SK-N-SH (cell line): ENCODE data around the gene MACROD1. TPM values are rescaled to one million over a fixed set of nuclear protein-coding genes. Genes with fewer than 3 reads are reported as not detected.

Experiments
- CTCF ChIA-PET: fragments of 300-600, 350-600 bp; formaldehyde crosslinking; extraction: SDS; loops from one replicate; lab custom pipeline; 2021; lab: Yijun Ruan, JAX
- POLR2A ChIA-PET: fragments of 350-600 bp; sonication (Branson Sonifier 250); formaldehyde crosslinking; extraction: SDS; loops from one replicate; lab custom pipeline; 2020; ENCODE audit warnings: antibody characterized with exemption, inconsistent platforms; lab: Yijun Ruan, JAX
- DNase-seq: peaks from one replicate; pipeline ENCODE4 v3.0.0; 2012
- H2AFZ ChIP-seq: fragments of 200-600 bp; sonication (generic); 2 replicates; pipeline ENCODE4 v1.8.1; 2016; ENCODE audit warnings: antibody characterized with exemption, mild to moderate bottlenecking, low read depth
- H3F3A ChIP-seq: fragments of 200-600 bp; sonication (generic); replicated peaks from 2 replicates; pipeline ENCODE3; 2016; ENCODE audit warnings: antibody characterized with exemption, mild to moderate bottlenecking; ENCODE audit not compliant: insufficient read depth
- H3K27ac ChIP-seq, 2 experiments: fragments of 200-500 bp in 1 of 2; fragments of 200-600 bp in 1 of 2; sonication (Bioruptor generic) in 1 of 2; sonication (generic), shearing (Covaris generic) in 1 of 2; 2 replicates each; pipeline versions ENCODE4 v1.5.1 to v1.6.1; 2014 to 2016; ENCODE audit warnings: low read depth in 2 of 2, inconsistent platforms in 1 of 2, low read length in 1 of 2, mild to moderate bottlenecking in 1 of 2, mixed read lengths in 1 of 2
- H3K27me3 ChIP-seq: fragments of 200-600 bp; sonication (generic), shearing (Covaris generic); 2 replicates; pipeline ENCODE4 v1.6.1; 2016; ENCODE audit warnings: mixed run types; ENCODE audit not compliant: insufficient read depth
- H3K36me3 ChIP-seq, 2 experiments: fragments of 200-500 bp in 1 of 2; fragments of 200-600 bp in 1 of 2; sonication (Bioruptor generic) in 1 of 2; sonication (generic) in 1 of 2; replicated peaks in 1 of 2; 2 replicates each; pipeline versions ENCODE3 to v1.5.1; 2014 to 2016; ENCODE audit warnings: low read length in 1 of 2, mild to moderate bottlenecking in 1 of 2; ENCODE audit not compliant: insufficient read depth in 2 of 2, control insufficient read depth in 1 of 2
- H3K4me1 ChIP-seq, 2 experiments: fragments of 200-500 bp in 1 of 2; fragments of 200-600 bp in 1 of 2; sonication (Bioruptor generic) in 1 of 2; sonication (generic), shearing (Covaris generic) in 1 of 2; 2 replicates each; pipeline versions ENCODE4 v1.5.1 to v1.6.1; 2014 to 2016; ENCODE audit warnings: low read depth in 1 of 2, low read length in 1 of 2, mixed run types in 1 of 2; ENCODE audit not compliant: insufficient read depth in 2 of 2, control insufficient read depth in 1 of 2
- H3K4me2 ChIP-seq: fragments of 200-600 bp; sonication (generic), shearing (Covaris generic); 2 replicates; pipeline ENCODE4 v1.6.1; 2017; ENCODE audit warnings: mixed run types
- H3K4me3 ChIP-seq, 2 experiments: fragments of 200-500 bp in 1 of 2; fragments of 200-600 bp in 1 of 2; sonication (Bioruptor generic) in 1 of 2; sonication (generic), shearing (Covaris generic) in 1 of 2; 2 replicates each; pipeline versions ENCODE4 v1.5.1 to v1.8.1; 2014 to 2016; ENCODE audit warnings: low read depth in 2 of 2, inconsistent platforms in 1 of 2, low read length in 1 of 2, mild to moderate bottlenecking in 1 of 2, mixed read lengths in 1 of 2, moderate library complexity in 1 of 2
- H3K79me2 ChIP-seq: fragments of 200-600 bp; sonication (generic); 2 replicates; pipeline ENCODE4 v1.8.1; 2017; ENCODE audit warnings: mild to moderate bottlenecking; ENCODE audit not compliant: insufficient read depth
- H3K9ac ChIP-seq: fragments of 200-600 bp; sonication (generic); 2 replicates; pipeline ENCODE4 v1.6.1; 2017; ENCODE audit warnings: mixed run types
- H3K9me2 ChIP-seq: fragments of 200-600 bp; sonication (generic); 2 replicates; pipeline ENCODE4 v1.6.1; 2017; ENCODE audit warnings: mixed run types
- H3K9me3 ChIP-seq: fragments of 200-600 bp; sonication (generic); 2 replicates; pipeline ENCODE4 v1.6.1; 2017; ENCODE audit warnings: mixed run types, mild to moderate bottlenecking, moderate library complexity
- H4K20me1 ChIP-seq: fragments of 200-600 bp; sonication (generic); 2 replicates; pipeline ENCODE4 v1.6.1; 2017; ENCODE audit warnings: mild to moderate bottlenecking, mixed run types; ENCODE audit not compliant: insufficient read depth
- CHD2 ChIP-seq: fragments of 150-350 bp; IDR thresholded peaks from 2 replicates; pipeline ENCODE4 v1.6.1; 2018; ENCODE audit warnings: low read length; ENCODE audit not compliant: partially characterized antibody
- FOSL2 ChIP-seq: IDR thresholded peaks from 2 replicates; pipeline ENCODE4 v1.4.0; 2012; ENCODE audit warnings: low read depth, mild to moderate bottlenecking, moderate library complexity, borderline replicate concordance
- MEF2A ChIP-seq: IDR thresholded peaks from 2 replicates; pipeline ENCODE4 v1.4.0; 2012; ENCODE audit warnings: low read depth, borderline replicate concordance
- MXI1 ChIP-seq: IDR thresholded peaks from 2 replicates; pipeline ENCODE4 v1.6.1; 2012; ENCODE audit warnings: mild to moderate bottlenecking, low read depth, low read length, improper control_type of control experiment
- RAD21 ChIP-seq: IDR thresholded peaks from 2 replicates; pipeline ENCODE4 v1.6.1; 2012; ENCODE audit warnings: mild to moderate bottlenecking, low read length
- RXRA ChIP-seq: IDR thresholded peaks from 2 replicates; pipeline ENCODE4 v1.4.0; 2012; ENCODE audit warnings: low read depth, mild to moderate bottlenecking, borderline replicate concordance
- SMC3 ChIP-seq: IDR thresholded peaks from 2 replicates; pipeline ENCODE4 v1.6.1; 2012; ENCODE audit warnings: low read depth, low read length, improper control_type of control experiment
- TEAD4 ChIP-seq: IDR thresholded peaks from 2 replicates; pipeline ENCODE4 v1.4.0; 2012; ENCODE audit warnings: mild to moderate bottlenecking, borderline replicate concordance; ENCODE audit not compliant: insufficient read depth
- YY1 ChIP-seq: IDR thresholded peaks from 2 replicates; pipeline ENCODE4 v1.4.0; 2012; ENCODE audit warnings: low read depth, mild to moderate bottlenecking
- WGBS: methylation state at CpG from one replicate; pipeline ENCODE4 v1.1.6; 2017; ENCODE audit warnings: low lambda C conversion rate; 5-methylcytosine and 5-hydroxymethylcytosine counted together
- polyA plus RNA-seq, 3 experiments: library from polyadenylated mRNA; depleted of rRNA; stranded (reverse); fragments of >200 nt; gene quantifications; 2 replicates each; pipeline ENCODE4 v1.2.3, GENCODE V29; 2012
- TF ChIP-seq, protein P1 (sequence below): IDR thresholded peaks from 2 replicates; pipeline ENCODE4 v1.4.0; 2012; ENCODE audit warnings: low read depth
- TF ChIP-seq, protein P2 (sequence below): fragments of 150-350 bp; IDR thresholded peaks from 2 replicates; pipeline ENCODE4 v1.6.1; 2016; ENCODE audit warnings: mild to moderate bottlenecking, low read depth, low read length
- TF ChIP-seq, protein P3 (sequence below): IDR thresholded peaks from 2 replicates; pipeline ENCODE4; 2012
- TF ChIP-seq, protein P4 (sequence below): fragments of 200-600 bp; sonication (generic); IDR thresholded peaks from 2 replicates; pipeline ENCODE4 v1.6.1; 2017; ENCODE audit warnings: antibody characterized with exemption, mild to moderate bottlenecking, moderate library complexity

MACROD1 gene
- polyA plus RNA-seq, 1 of the 3 experiments (the other 2 are of a cell fraction): 49.1 TPM

DNA sequence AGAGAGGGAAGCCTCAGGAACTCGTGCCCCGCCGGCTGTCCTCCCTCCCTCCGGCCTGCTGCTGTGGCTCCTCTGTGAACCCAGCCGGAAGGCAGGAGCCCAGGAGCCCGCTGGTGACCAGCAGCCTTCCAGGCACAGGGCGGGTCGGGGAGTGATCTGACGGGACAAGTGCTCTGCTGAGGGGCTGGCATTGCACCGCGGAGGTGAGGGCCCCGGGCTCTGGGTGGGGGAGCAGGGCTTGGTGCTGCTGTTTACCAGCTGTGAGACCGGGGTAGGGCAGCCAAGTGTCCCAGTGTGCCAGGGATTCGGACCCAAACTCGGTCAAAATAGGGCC, 76.9 kb downstream of the MACROD1 start:
- peaks cover under 1 to 91% of the 10 kb centered on the region in 2 experiments; a peak in 2 of 4 replicates for H3K4me1 ChIP-seq
- no peaks in the 10 kb centered on the region for H3K36me3 ChIP-seq
- ChIA-PET CTCF (interaction anchor here (0.9 to 2.4 kb wide), 6 partner anchors 10 to 60 kb away, joined by 3 to 11 read pairs (median 3); no protein-coding TSS in a partner anchor), POLR2A (interaction anchor here (0.6 kb wide), 1 partner anchor 152 kb away, joined by 3 read pairs; no protein-coding TSS in a partner anchor)
- H3F3A ChIP-seq: no peaks in the 10 kb centered on the region
- H3K79me2 ChIP-seq: no peaks in the 10 kb centered on the region
- H3K27me3 ChIP-seq: no peaks in the 10 kb centered on the region
- no peaks in the 10 kb centered on the region for H3K9me2 ChIP-seq
- no peak overlapping the region for H3K4me3 ChIP-seq
- H2AFZ ChIP-seq: no peak overlapping the region
- H3K9me3 ChIP-seq: no peaks in the 10 kb centered on the region
- H3K27ac ChIP-seq: peak overlapping the region in 1 of 2 experiments; percentile 99; a peak in 1 of 4 replicates
- no peak for DNase-seq
- TF ChIP-seq, protein P1, sequence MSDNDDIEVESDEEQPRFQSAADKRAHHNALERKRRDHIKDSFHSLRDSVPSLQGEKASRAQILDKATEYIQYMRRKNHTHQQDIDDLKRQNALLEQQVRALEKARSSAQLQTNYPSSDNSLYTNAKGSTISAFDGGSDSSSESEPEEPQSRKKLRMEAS: no peak
- TF ChIP-seq MEF2A: no peak
- no peak for TF ChIP-seq FOSL2
- TF ChIP-seq MXI1: no peak
- no peak for TF ChIP-seq RXRA
- H4K20me1 ChIP-seq: no peaks in the 10 kb centered on the region
- WGBS: 100% methylated on average over 1 of the region's 15 CpGs
- H3K9ac ChIP-seq: no peak overlapping the region
- no peak overlapping the region for H3K4me2 ChIP-seq

DNA sequence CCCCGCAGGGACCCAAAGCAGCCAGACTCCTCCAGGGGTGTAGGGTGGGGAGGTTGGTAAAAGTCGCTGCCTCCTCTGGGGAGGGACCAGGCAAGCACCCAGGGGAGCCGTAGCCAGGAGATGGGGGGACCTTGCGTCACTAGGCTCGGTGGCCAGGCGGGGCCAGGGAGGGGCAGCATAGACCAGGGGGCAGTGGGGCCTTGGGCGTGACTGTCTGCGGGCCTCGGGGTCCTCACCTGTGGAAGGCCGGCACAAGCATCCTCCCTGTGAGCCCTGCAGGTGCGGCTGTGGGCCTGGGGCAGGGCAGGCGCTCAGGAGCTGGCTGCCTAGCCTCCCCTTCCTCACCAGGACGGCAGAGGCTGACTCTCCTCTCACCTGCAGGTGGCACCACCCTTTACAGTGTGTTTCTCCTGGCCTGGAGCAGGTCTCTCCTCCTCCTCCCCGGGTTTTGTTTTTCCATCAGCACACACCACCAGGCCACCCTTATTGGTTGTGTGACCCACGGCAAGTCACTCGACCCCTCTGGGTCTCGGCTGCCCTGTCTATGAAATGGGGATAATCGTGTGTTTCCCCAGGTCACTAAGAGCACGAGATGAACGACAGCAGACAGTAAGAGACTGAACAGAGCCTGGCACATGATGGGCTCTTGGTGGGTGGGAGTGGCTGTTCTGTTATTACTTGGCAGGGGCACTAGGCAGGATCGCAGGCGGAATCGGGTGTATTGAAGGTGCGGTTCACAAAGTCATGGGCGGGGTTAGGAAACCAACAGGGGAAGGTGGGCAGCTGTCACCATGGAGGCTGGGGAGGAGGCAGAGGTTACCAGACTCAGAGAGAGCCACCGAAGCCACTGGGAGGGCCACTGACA, 77.5 kb downstream of the MACROD1 start:
- CTCF ChIA-PET: interaction anchor here (0.7 to 3.0 kb wide), 12 partner anchors 8 to 62 kb away, joined by 3 to 15 read pairs (median 4); no protein-coding TSS in a partner anchor
- no peak overlapping the region for H3K9ac ChIP-seq
- TF ChIP-seq, protein P2, sequence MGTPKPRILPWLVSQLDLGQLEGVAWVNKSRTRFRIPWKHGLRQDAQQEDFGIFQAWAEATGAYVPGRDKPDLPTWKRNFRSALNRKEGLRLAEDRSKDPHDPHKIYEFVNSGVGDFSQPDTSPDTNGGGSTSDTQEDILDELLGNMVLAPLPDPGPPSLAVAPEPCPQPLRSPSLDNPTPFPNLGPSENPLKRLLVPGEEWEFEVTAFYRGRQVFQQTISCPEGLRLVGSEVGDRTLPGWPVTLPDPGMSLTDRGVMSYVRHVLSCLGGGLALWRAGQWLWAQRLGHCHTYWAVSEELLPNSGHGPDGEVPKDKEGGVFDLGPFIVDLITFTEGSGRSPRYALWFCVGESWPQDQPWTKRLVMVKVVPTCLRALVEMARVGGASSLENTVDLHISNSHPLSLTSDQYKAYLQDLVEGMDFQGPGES: no peak
- TF ChIP-seq TEAD4 (no peak), FOSL2 (no peak), RAD21 (peak; percentile 33), CHD2 (no peak), SMC3 (peak; percentile 23; the same call in 1 of the 2 replicates), YY1 (no peak)
- TF ChIP-seq, protein P3, sequence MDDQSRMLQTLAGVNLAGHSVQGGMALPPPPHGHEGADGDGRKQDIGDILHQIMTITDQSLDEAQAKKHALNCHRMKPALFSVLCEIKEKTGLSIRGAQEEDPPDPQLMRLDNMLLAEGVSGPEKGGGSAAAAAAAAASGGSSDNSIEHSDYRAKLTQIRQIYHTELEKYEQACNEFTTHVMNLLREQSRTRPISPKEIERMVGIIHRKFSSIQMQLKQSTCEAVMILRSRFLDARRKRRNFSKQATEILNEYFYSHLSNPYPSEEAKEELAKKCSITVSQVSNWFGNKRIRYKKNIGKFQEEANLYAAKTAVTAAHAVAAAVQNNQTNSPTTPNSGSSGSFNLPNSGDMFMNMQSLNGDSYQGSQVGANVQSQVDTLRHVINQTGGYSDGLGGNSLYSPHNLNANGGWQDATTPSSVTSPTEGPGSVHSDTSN: no peak
- TF ChIP-seq, protein P4, sequence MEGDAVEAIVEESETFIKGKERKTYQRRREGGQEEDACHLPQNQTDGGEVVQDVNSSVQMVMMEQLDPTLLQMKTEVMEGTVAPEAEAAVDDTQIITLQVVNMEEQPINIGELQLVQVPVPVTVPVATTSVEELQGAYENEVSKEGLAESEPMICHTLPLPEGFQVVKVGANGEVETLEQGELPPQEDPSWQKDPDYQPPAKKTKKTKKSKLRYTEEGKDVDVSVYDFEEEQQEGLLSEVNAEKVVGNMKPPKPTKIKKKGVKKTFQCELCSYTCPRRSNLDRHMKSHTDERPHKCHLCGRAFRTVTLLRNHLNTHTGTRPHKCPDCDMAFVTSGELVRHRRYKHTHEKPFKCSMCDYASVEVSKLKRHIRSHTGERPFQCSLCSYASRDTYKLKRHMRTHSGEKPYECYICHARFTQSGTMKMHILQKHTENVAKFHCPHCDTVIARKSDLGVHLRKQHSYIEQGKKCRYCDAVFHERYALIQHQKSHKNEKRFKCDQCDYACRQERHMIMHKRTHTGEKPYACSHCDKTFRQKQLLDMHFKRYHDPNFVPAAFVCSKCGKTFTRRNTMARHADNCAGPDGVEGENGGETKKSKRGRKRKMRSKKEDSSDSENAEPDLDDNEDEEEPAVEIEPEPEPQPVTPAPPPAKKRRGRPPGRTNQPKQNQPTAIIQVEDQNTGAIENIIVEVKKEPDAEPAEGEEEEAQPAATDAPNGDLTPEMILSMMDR: peak; percentile 26; the same call in 1 of the 2 replicates
- no peaks in the 10 kb centered on the region for H3K36me3 ChIP-seq
- peaks cover 0 to 95% of the 10 kb centered on the region in 2 experiments; a peak in 2 of 4 replicates for H3K4me1 ChIP-seq
- H3K4me3 ChIP-seq: no peak overlapping the region
- no peaks in the 10 kb centered on the region for H3K9me3 ChIP-seq
- H3K79me2 ChIP-seq: no peaks in the 10 kb centered on the region
- H4K20me1 ChIP-seq: no peaks in the 10 kb centered on the region
- no peaks in the 10 kb centered on the region for H3K9me2 ChIP-seq
- H3K27ac ChIP-seq: peak overlapping the region in 1 of 2 experiments; percentile 99; a peak in 2 of 4 replicates
- no peak for DNase-seq
- H3K4me2 ChIP-seq: no peak overlapping the region
- no peak overlapping the region for H2AFZ ChIP-seq
- H3K27me3 ChIP-seq: no peaks in the 10 kb centered on the region
- no peaks in the 10 kb centered on the region for H3F3A ChIP-seq
- POLR2A ChIA-PET: no interaction called here
- WGBS: 83% methylated on average over 13 of the region's 26 CpGs
